Neutrophil (primary cell): ENCODE results near the gene NPAS3.

Experiments
- H3K27ac ChIP-seq: fragments of 200-600 bp; sonication (generic); 2 replicates; pipeline ENCODE4 v1.5.1; 2016; ENCODE audit warnings: mild to moderate bottlenecking, moderate library complexity
- H3K27me3 ChIP-seq: fragments of 200-600 bp; sonication (generic); 2 replicates; pipeline ENCODE4 v1.6.0; 2016; ENCODE audit warnings: mild to moderate bottlenecking
- H3K36me3 ChIP-seq: fragments of 200-600 bp; sonication (generic); 2 replicates; pipeline ENCODE4 v1.5.1; 2017
- H3K4me1 ChIP-seq, 2 experiments: fragments of 200-600 bp in 1 of 2; sonication (generic) in 1 of 2; 1 replicate in 1 of 2; 2 replicates in 1 of 2; pipeline versions ENCODE4 v1.5.1 to v1.6.1; 2013 to 2016; ENCODE audit warnings: low read depth in 1 of 2, low read length in 1 of 2, mild to moderate bottlenecking in 1 of 2, moderate library complexity in 1 of 2; ENCODE audit not compliant: control insufficient read depth in 1 of 2, insufficient read depth in 1 of 2
- H3K4me3 ChIP-seq, 2 experiments: fragments of 200-600 bp in 1 of 2; sonication (generic) in 1 of 2; 1 replicate in 1 of 2; 2 replicates in 1 of 2; pipeline ENCODE4 v1.5.1; 2013 to 2016; ENCODE audit warnings: low read depth in 1 of 2, low read length in 1 of 2, mild to moderate bottlenecking in 1 of 2, moderate library complexity in 1 of 2
- H3K9me3 ChIP-seq: fragments of 200-600 bp; sonication (generic); 2 replicates; pipeline ENCODE4 v1.5.1; 2016
- TF ChIP-seq, protein P1 (sequence below): fragments of 200-600 bp; sonication (generic); IDR thresholded peaks from 2 replicates; pipeline ENCODE4 v1.5.1; 2016; ENCODE audit warnings: antibody characterized with exemption

The NPAS3 gene

DNA sequence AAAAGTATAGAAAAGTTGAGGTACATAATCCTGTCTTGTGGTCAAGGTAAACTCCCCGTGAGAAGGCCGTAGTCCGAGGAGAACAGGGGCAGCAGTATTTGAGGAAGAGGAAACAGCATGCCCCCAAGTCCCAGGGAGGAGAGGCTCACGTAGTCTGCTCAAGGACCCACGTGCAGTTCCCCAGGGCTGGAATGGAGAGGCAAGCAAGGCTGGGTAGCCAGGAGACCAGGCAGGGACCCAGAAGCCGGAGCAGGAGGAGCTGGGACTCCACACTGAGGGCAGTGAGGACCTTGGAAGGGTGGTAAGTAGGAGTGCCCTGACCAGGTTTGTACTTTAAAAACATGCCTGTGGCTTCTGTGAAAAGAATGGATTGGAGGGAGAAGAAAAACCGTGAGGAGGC lies 912.1 kb downstream of the NPAS3 start:
- no peaks in the 10 kb centered on the region for H3K36me3 ChIP-seq
- TF ChIP-seq, protein P1, sequence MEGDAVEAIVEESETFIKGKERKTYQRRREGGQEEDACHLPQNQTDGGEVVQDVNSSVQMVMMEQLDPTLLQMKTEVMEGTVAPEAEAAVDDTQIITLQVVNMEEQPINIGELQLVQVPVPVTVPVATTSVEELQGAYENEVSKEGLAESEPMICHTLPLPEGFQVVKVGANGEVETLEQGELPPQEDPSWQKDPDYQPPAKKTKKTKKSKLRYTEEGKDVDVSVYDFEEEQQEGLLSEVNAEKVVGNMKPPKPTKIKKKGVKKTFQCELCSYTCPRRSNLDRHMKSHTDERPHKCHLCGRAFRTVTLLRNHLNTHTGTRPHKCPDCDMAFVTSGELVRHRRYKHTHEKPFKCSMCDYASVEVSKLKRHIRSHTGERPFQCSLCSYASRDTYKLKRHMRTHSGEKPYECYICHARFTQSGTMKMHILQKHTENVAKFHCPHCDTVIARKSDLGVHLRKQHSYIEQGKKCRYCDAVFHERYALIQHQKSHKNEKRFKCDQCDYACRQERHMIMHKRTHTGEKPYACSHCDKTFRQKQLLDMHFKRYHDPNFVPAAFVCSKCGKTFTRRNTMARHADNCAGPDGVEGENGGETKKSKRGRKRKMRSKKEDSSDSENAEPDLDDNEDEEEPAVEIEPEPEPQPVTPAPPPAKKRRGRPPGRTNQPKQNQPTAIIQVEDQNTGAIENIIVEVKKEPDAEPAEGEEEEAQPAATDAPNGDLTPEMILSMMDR: no peak
- H3K27me3 ChIP-seq: no peaks in the 10 kb centered on the region
- H3K9me3 ChIP-seq: no peaks in the 10 kb centered on the region
- no peaks in the 10 kb centered on the region for H3K4me1 ChIP-seq
- no peak overlapping the region for H3K27ac ChIP-seq
- no peak overlapping the region for H3K4me3 ChIP-seq

DNA sequence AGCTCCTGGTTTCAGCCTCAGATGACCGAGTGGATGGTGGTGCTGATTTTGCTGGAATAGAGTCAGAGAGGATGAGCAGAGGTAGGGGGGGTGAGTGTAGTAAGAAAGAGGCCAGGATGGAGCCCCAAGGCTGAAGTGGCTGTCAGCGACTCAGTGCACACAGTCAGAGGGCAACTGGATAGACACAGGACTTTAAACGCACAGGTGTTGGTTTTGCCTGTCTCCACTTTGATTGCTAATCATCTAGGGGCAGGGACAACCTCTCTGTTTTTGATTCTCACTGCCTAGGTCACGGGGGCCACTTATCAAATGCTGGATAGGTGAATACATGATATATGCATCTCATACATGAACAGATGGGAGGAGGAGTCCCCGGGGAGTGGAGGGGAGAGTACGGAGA lies 912.7 kb downstream of the NPAS3 start:
- Histone ChIP-seq H3K4me1 (no peaks in the 10 kb centered on the region), H3K9me3 (no peaks in the 10 kb centered on the region), H3K36me3 (no peaks in the 10 kb centered on the region), H3K4me3 (no peak overlapping the region), H3K27ac (no peak overlapping the region), H3K27me3 (no peaks in the 10 kb centered on the region)
- TF ChIP-seq, protein P1: no peak

DNA sequence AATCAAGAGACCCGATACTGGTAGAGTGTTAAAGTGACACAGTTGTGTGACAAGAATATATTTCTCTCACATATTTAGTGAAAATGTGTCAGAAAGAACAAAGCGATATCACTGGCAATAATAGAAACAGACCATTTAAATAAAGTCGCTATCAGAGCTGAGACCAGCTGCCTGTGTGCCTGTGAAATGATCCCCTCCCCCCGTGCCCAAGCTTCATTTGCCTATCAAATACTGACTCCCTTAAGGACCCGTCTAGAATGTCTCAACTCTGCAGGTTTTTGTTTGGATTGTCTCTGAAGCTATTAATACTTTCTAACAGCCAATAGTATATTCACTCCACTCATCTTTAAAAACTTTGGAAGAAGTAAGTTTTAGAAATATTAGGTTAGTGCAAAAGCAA lies 913.3 kb downstream of the NPAS3 start:
- Histone ChIP-seq H3K9me3 (no peaks in the 10 kb centered on the region), H3K36me3 (no peaks in the 10 kb centered on the region), H3K27ac (no peak overlapping the region), H3K4me3 (no peak overlapping the region), H3K27me3 (no peaks in the 10 kb centered on the region), H3K4me1 (no peaks in the 10 kb centered on the region)
- TF ChIP-seq, protein P1: no peak
